Uterus (tissue), 4 donors: ENCODE measurements around the gene SPATA18. TPM values are rescaled to one million over a fixed set of nuclear protein-coding genes. Genes with fewer than 3 reads are reported as not detected.
"Not testable (repeated sequence)": the region's sequence is repeated elsewhere in the genome, so short reads cannot be mapped to it uniquely, and the experiment has no call there.

Experiments used
- DNase-seq, 2 donors: peaks; one replicate each; pipeline ENCODE4 v3.0.0-alpha.2; 2019 to 2020
- H3K27ac ChIP-seq, 2 donors: fragments of 200-600 bp; sonication (generic); 1 replicate in 1 of 2; 2 replicates in 1 of 2; pipeline ENCODE4 v1.5.1; 2016 to 2018
- H3K27me3 ChIP-seq, 2 donors: fragments of 200-600 bp; sonication (generic); one replicate each; pipeline ENCODE4 v1.5.1; 2018 to 2019; ENCODE audit warnings: control low read depth in 1 of 2
- H3K36me3 ChIP-seq, 2 donors: fragments of 200-600 bp; sonication (generic); one replicate each; pipeline ENCODE4 v1.5.1; 2019; ENCODE audit warnings: control low read depth in 1 of 2
- H3K4me1 ChIP-seq, 2 donors: fragments of 200-600 bp; sonication (generic); one replicate each; pipeline ENCODE4 v1.5.1; 2018 to 2019; ENCODE audit warnings: control low read depth in 1 of 2
- H3K4me3 ChIP-seq, 2 donors: fragments of 200-600 bp; sonication (generic); 1 replicate in 1 of 2; 2 replicates in 1 of 2; pipeline ENCODE4 v1.5.1; 2018 to 2019; ENCODE audit warnings: mild to moderate bottlenecking in 1 of 2
- H3K9me3 ChIP-seq, 2 donors: fragments of 200-600 bp; sonication (generic); one replicate each; pipeline ENCODE4 v1.5.1; 2019; ENCODE audit warnings: control low read depth in 1 of 2
- CTCF ChIP-seq, 4 experiments: fragments of 200-600 bp in 2 of 4; fragments of 450-650 bp in 2 of 4; sonication (generic) in 2 of 4; IDR thresholded peaks; one replicate each; pipeline ENCODE4 v1.5.1; 2016 to 2019; ENCODE audit warnings: antibody characterized with exemption in 4 of 4, mild to moderate bottlenecking in 2 of 4, moderate library complexity in 1 of 4
- POLR2A ChIP-seq, 2 donors: fragments of 450-650 bp; IDR thresholded peaks; one replicate each; pipeline ENCODE4 v1.6.1; 2016; ENCODE audit warnings: antibody characterized with exemption in 2 of 2, mild to moderate bottlenecking in 1 of 2, moderate library complexity in 1 of 2
- intact Hi-C: fragments of 100-400 bp; cut with DNase I; formaldehyde crosslinking; loops from one replicate; pipeline ENCODE4 v1.15.1; 2023; ENCODE audit warnings: low total_unique reads
- total RNA-seq, 4 donors: library from RNA; depleted of rRNA in 3 of 4; stranded (reverse); fragments of >200 nt in 3 of 4; gene quantifications; one replicate each; pipeline versions ENCODE4 v1.1.0 to v1.2.4, GENCODE V29; 2014 to 2023
- donor health status: DM: yes; HTN: yes; CAD: no.

SPATA18 gene
- total RNA-seq, 4 donors from 2014 or later = under 0.01 to 12.2 (median 4.2) TPM

GRCh38 chr4:52059372-52059771, 8.3 kb downstream of the SPATA18 start:
- no peaks in the 10 kb centered on the region for H3K4me1 ChIP-seq
- TF ChIP-seq POLR2A (IDR thresholded peaks at IDR 0.05) (no peak), CTCF (IDR thresholded peaks at IDR 0.05) (no peak)
- H3K27ac ChIP-seq = peak overlapping the region in 1 of 2 donors; percentile 29
- no peaks in the 10 kb centered on the region for H3K36me3 ChIP-seq
- no peaks in the 10 kb centered on the region for H3K9me3 ChIP-seq
- H3K27me3 ChIP-seq = no peaks in the 10 kb centered on the region
- H3K4me3 ChIP-seq = no peak overlapping the region
- peak in 1 of 2 donors; percentile 25 for DNase-seq
- intact Hi-C loops = no loop called here

- Histone ChIP-seq H3K27ac (no peak overlapping the region), H3K27me3 (no peaks in the 10 kb centered on the region), H3K36me3 (no peaks in the 10 kb centered on the region), H3K9me3 (no peaks in the 10 kb centered on the region), H3K4me3 (no peak overlapping the region), H3K4me1 (no peaks in the 10 kb centered on the region)
- no peak for DNase-seq
- TF ChIP-seq POLR2A (IDR thresholded peaks at IDR 0.05) (no peak), CTCF (IDR thresholded peaks at IDR 0.05) (no peak)
- intact Hi-C loops = no loop called here
Observed at GRCh38 chr4:52069571-52069970, 18.5 kb downstream of the SPATA18 start.

GRCh38 chr4:52071791-52072546, 20.9 kb downstream of the SPATA18 start:
- TF ChIP-seq POLR2A (IDR thresholded peaks at IDR 0.05) = no peak

GRCh38 chr4:52076731-52077130, 25.6 kb downstream of the SPATA18 start:
- no peak for DNase-seq
- Histone ChIP-seq H3K27ac (no peak overlapping the region), H3K4me3 (no peak overlapping the region), H3K27me3 (no peaks in the 10 kb centered on the region), H3K4me1 (no peaks in the 10 kb centered on the region), H3K36me3 (no peaks in the 10 kb centered on the region), H3K9me3 (no peaks in the 10 kb centered on the region)
- intact Hi-C loops = no loop called here
- TF ChIP-seq CTCF (IDR thresholded peaks at IDR 0.05) = no peak
- no peak for TF ChIP-seq POLR2A (IDR thresholded peaks at IDR 0.05)

More at GRCh38 chr4:52071791-52072546, 20.9 kb downstream of the SPATA18 start:
- Histone ChIP-seq H3K4me3 (no peak overlapping the region), H3K36me3 (no peaks in the 10 kb centered on the region), H3K4me1 (no peaks in the 10 kb centered on the region), H3K9me3 (no peaks in the 10 kb centered on the region), H3K27ac (no peak overlapping the region), H3K27me3 (no peaks in the 10 kb centered on the region)
- intact Hi-C loops = no loop called here
- no peak for DNase-seq

GRCh38 chr4:52079659-52080058, 28.6 kb downstream of the SPATA18 start:
- H3K36me3 ChIP-seq = no peaks in the 10 kb centered on the region
- DNase-seq = no peak
- intact Hi-C loops = no loop called here
- H3K27ac ChIP-seq = no peak overlapping the region
- H3K4me3 ChIP-seq = no peak overlapping the region
- H3K27me3 ChIP-seq = no peaks in the 10 kb centered on the region
- no peaks in the 10 kb centered on the region for H3K9me3 ChIP-seq
- TF ChIP-seq POLR2A (IDR thresholded peaks at IDR 0.05) = no peak
- no peaks in the 10 kb centered on the region for H3K4me1 ChIP-seq

GRCh38 chr4:52081216-52081615, 30.1 kb downstream of the SPATA18 start:
- intact Hi-C loops = no loop called here

GRCh38 chr4:52086425-52086824, 35.3 kb downstream of the SPATA18 start:
- H3K27ac ChIP-seq, H3K36me3 ChIP-seq, DNase-seq, H3K9me3 ChIP-seq, intact Hi-C loops, H3K4me1 ChIP-seq, H3K4me3 ChIP-seq, H3K27me3 ChIP-seq: not testable (repeated sequence)

More at GRCh38 chr4:52081216-52081615, 30.1 kb downstream of the SPATA18 start:
- DNase-seq = no peak
- TF ChIP-seq CTCF (IDR thresholded peaks at IDR 0.05) (no peak), POLR2A (IDR thresholded peaks at IDR 0.05) (no peak)
- H3K27me3 ChIP-seq = no peaks in the 10 kb centered on the region
- H3K36me3 ChIP-seq = no peaks in the 10 kb centered on the region
- no peaks in the 10 kb centered on the region for H3K4me1 ChIP-seq
- H3K27ac ChIP-seq = no peak overlapping the region
- no peaks in the 10 kb centered on the region for H3K9me3 ChIP-seq
- H3K4me3 ChIP-seq = no peak overlapping the region
